HEK293 (cell line): ENCODE measurements around the gene VPS11.
A peak's percentile ranks its signal among the peaks of the same experiment; 100 is the strongest.

ENCODE experiments used
- CTCF ChIA-PET: fragments of 350-600 bp; formaldehyde crosslinking; extraction: SDS; loops from one replicate; lab custom pipeline; 2021; ENCODE audit warnings: antibody characterized with exemption; lab: Yijun Ruan, JAX
- POLR2A ChIA-PET: fragments of 300-600 bp; formaldehyde crosslinking; extraction: SDS; loops from one replicate; lab custom pipeline; 2020; ENCODE audit warnings: antibody characterized with exemption, inconsistent platforms; lab: Yijun Ruan, JAX
- H3K27ac ChIP-seq: fragments of 200-500 bp; sonication (Bioruptor generic); 2 replicates; pipeline ENCODE4 v1.5.1; 2014; ENCODE audit warnings: low read depth, low read length, control low read depth, inconsistent platforms; ENCODE audit errors: extremely low read depth
- H3K36me3 ChIP-seq, 2 experiments: fragments of 200-500 bp in 1 of 2; sonication (Bioruptor generic) in 1 of 2; 1 replicate in 1 of 2; 2 replicates in 1 of 2; pipeline ENCODE4 v1.5.1; 2014 to 2017; ENCODE audit warnings: inconsistent platforms in 2 of 2, low read length in 2 of 2; ENCODE audit not compliant: control insufficient read depth in 2 of 2, insufficient read depth in 1 of 2
- H3K4me1 ChIP-seq: fragments of 200-500 bp; sonication (Bioruptor generic); 2 replicates; pipeline ENCODE4 v1.5.1; 2014; ENCODE audit warnings: mild to moderate bottlenecking, low read length, inconsistent platforms; ENCODE audit not compliant: control insufficient read depth, insufficient read depth
- H3K4me3 ChIP-seq: 2 replicates; pipeline ENCODE4 v1.5.1; 2011; ENCODE audit warnings: low read depth, mild to moderate bottlenecking, control low read depth, low read length, moderate library complexity
- H3K9me3 ChIP-seq: fragments of 200-500 bp; sonication (Bioruptor generic); 2 replicates; pipeline ENCODE4 v1.5.1; 2014; ENCODE audit warnings: low read depth, low read length, inconsistent platforms; ENCODE audit not compliant: control insufficient read depth, insufficient read depth
- BCL11B ChIP-seq: fragments of 450-650 bp; formaldehyde crosslinking; IDR thresholded peaks from 2 replicates; pipeline ENCODE4 v1.5.1; 2016; ENCODE audit warnings: low read depth, missing biosample characterization, missing genetic modification characterization
- MYNN ChIP-seq: fragments of 450-650 bp; formaldehyde crosslinking; IDR thresholded peaks from 2 replicates; pipeline ENCODE4 v1.5.1; 2016; ENCODE audit warnings: missing biosample characterization, missing genetic modification characterization, borderline replicate concordance
- SP2 ChIP-seq: fragments of 450-650 bp; formaldehyde crosslinking; IDR thresholded peaks from 2 replicates; pipeline ENCODE4 v1.5.1; 2016; ENCODE audit warnings: missing biosample characterization, missing genetic modification characterization
- TCF7L2 ChIP-seq: IDR thresholded peaks from 2 replicates; pipeline ENCODE4 v1.6.1; 2011; ENCODE audit warnings: low read depth, mild to moderate bottlenecking, inconsistent platforms, low read length, moderate library complexity, borderline replicate concordance
- ZBTB17 ChIP-seq: fragments of 450-650 bp; formaldehyde crosslinking; IDR thresholded peaks from 2 replicates; pipeline ENCODE4 v1.5.1; 2016; ENCODE audit warnings: missing biosample characterization, missing genetic modification characterization
- ZBTB20 ChIP-seq: fragments of 450-650 bp; formaldehyde crosslinking; IDR thresholded peaks from 2 replicates; pipeline ENCODE4 v1.5.1; 2016; ENCODE audit warnings: missing biosample characterization, missing genetic modification characterization
- ZFP3 ChIP-seq: fragments of 450-650 bp; formaldehyde crosslinking; IDR thresholded peaks from 2 replicates; pipeline ENCODE4 v1.5.1; 2016; ENCODE audit warnings: low read depth, missing biosample characterization, missing genetic modification characterization
- ZFP37 ChIP-seq: fragments of 450-650 bp; formaldehyde crosslinking; IDR thresholded peaks from 2 replicates; pipeline ENCODE4 v1.5.1; 2016; ENCODE audit warnings: missing biosample characterization, missing genetic modification characterization
- ZNF112 ChIP-seq: fragments of 450-650 bp; formaldehyde crosslinking; IDR thresholded peaks from 2 replicates; pipeline ENCODE4 v1.5.0; 2017; ENCODE audit warnings: missing biosample characterization, missing genetic modification characterization
- ZNF2 ChIP-seq: fragments of 450-650 bp; formaldehyde crosslinking; IDR thresholded peaks from 2 replicates; pipeline ENCODE4 v1.5.1; 2016; ENCODE audit warnings: missing biosample characterization, missing genetic modification characterization
- ZNF23 ChIP-seq: fragments of 450-650 bp; formaldehyde crosslinking; IDR thresholded peaks from 2 replicates; pipeline ENCODE4 v1.5.1; 2016; ENCODE audit warnings: missing biosample characterization, missing genetic modification characterization, borderline replicate concordance
- ZNF394 ChIP-seq: fragments of 450-650 bp; formaldehyde crosslinking; IDR thresholded peaks from 2 replicates; pipeline ENCODE4 v1.5.1; 2016; ENCODE audit warnings: missing biosample characterization, missing genetic modification characterization, mild to moderate bottlenecking, moderate library complexity, borderline replicate concordance
- ZNF501 ChIP-seq: fragments of 450-650 bp; formaldehyde crosslinking; IDR thresholded peaks from 2 replicates; pipeline ENCODE4 v1.5.1; 2016; ENCODE audit warnings: missing biosample characterization, missing genetic modification characterization
- ZNF549 ChIP-seq: fragments of 450-650 bp; IDR thresholded peaks from 2 replicates; pipeline ENCODE4 v1.5.1; 2018; ENCODE audit warnings: missing biosample characterization, missing genetic modification characterization, mild to moderate bottlenecking, inconsistent platforms, moderate library complexity
- ZNF585B ChIP-seq: fragments of 450-650 bp; formaldehyde crosslinking; IDR thresholded peaks from 2 replicates; pipeline ENCODE4 v1.5.1; 2016; ENCODE audit warnings: missing biosample characterization, missing genetic modification characterization
- ZNF624 ChIP-seq: fragments of 450-650 bp; formaldehyde crosslinking; IDR thresholded peaks from 2 replicates; pipeline ENCODE4 v1.5.1; 2017; ENCODE audit warnings: missing biosample characterization, missing genetic modification characterization
- ZNF629 ChIP-seq: fragments of 450-650 bp; formaldehyde crosslinking; IDR thresholded peaks from 2 replicates; pipeline ENCODE4 v1.5.1; 2017; ENCODE audit warnings: missing biosample characterization, missing genetic modification characterization
- ZNF658 ChIP-seq: fragments of 450-650 bp; formaldehyde crosslinking; IDR thresholded peaks from 2 replicates; pipeline ENCODE4; 2016; ENCODE audit warnings: missing biosample characterization, missing genetic modification characterization
- ZNF768 ChIP-seq: fragments of 450-650 bp; formaldehyde crosslinking; IDR thresholded peaks from 2 replicates; pipeline ENCODE4 v1.5.1; 2018; ENCODE audit warnings: missing biosample characterization, mild to moderate bottlenecking, missing genetic modification characterization
- TF ChIP-seq, protein P1 (sequence below): fragments of 450-650 bp; formaldehyde crosslinking; IDR thresholded peaks from 2 replicates; pipeline ENCODE4 v1.5.1; 2016; ENCODE audit warnings: missing biosample characterization, missing genetic modification characterization, borderline replicate concordance
- TF ChIP-seq, protein P2 (sequence below): fragments of 450-650 bp; formaldehyde crosslinking; IDR thresholded peaks from 2 replicates; pipeline ENCODE4 v1.5.1; 2017; ENCODE audit warnings: missing biosample characterization, missing genetic modification characterization
- TF ChIP-seq, protein P3 (sequence below): fragments of 450-650 bp; IDR thresholded peaks from 2 replicates; pipeline ENCODE4 v1.5.1; 2018; ENCODE audit warnings: missing biosample characterization, mild to moderate bottlenecking, missing genetic modification characterization
- TF ChIP-seq, protein P4 (sequence below): fragments of 450-650 bp; formaldehyde crosslinking; IDR thresholded peaks from 2 replicates; pipeline ENCODE4 v1.5.1; 2016; ENCODE audit warnings: missing biosample characterization, missing genetic modification characterization
- TF ChIP-seq, protein P5 (sequence below): fragments of 450-650 bp; formaldehyde crosslinking; IDR thresholded peaks from 2 replicates; pipeline ENCODE4 v1.5.1; 2016; ENCODE audit warnings: missing biosample characterization, missing genetic modification characterization

The VPS11 gene

GRCh38 chr11:119095066-119095880 is 27.7 kb downstream of the VPS11 start:
- Histone ChIP-seq H3K4me3 (peak overlapping the region; percentile 98), H3K9me3 (no peaks in the 10 kb centered on the region), H3K27ac (peak overlapping the region; percentile 82), H3K36me3 (peaks cover 0 to 68% of the 10 kb centered on the region in 2 experiments; a peak in 1 of 3 replicates), H3K4me1 (no peaks in the 10 kb centered on the region)
- CTCF ChIA-PET: interaction anchor here (0.7 kb wide), 2 partner anchors 21 to 26 kb away, joined by 3 to 4 read pairs; partner anchors contain the start of gene HINFP
- POLR2A ChIA-PET: interaction anchor here (0.6 to 4.0 kb wide), 30 partner anchors 10 to 276 kb away, joined by 3 to 65 read pairs (median 4); partner anchors contain the start of genes BCL9L, C2CD2L, HINFP and HMBS
- TF ChIP-seq, protein P1, sequence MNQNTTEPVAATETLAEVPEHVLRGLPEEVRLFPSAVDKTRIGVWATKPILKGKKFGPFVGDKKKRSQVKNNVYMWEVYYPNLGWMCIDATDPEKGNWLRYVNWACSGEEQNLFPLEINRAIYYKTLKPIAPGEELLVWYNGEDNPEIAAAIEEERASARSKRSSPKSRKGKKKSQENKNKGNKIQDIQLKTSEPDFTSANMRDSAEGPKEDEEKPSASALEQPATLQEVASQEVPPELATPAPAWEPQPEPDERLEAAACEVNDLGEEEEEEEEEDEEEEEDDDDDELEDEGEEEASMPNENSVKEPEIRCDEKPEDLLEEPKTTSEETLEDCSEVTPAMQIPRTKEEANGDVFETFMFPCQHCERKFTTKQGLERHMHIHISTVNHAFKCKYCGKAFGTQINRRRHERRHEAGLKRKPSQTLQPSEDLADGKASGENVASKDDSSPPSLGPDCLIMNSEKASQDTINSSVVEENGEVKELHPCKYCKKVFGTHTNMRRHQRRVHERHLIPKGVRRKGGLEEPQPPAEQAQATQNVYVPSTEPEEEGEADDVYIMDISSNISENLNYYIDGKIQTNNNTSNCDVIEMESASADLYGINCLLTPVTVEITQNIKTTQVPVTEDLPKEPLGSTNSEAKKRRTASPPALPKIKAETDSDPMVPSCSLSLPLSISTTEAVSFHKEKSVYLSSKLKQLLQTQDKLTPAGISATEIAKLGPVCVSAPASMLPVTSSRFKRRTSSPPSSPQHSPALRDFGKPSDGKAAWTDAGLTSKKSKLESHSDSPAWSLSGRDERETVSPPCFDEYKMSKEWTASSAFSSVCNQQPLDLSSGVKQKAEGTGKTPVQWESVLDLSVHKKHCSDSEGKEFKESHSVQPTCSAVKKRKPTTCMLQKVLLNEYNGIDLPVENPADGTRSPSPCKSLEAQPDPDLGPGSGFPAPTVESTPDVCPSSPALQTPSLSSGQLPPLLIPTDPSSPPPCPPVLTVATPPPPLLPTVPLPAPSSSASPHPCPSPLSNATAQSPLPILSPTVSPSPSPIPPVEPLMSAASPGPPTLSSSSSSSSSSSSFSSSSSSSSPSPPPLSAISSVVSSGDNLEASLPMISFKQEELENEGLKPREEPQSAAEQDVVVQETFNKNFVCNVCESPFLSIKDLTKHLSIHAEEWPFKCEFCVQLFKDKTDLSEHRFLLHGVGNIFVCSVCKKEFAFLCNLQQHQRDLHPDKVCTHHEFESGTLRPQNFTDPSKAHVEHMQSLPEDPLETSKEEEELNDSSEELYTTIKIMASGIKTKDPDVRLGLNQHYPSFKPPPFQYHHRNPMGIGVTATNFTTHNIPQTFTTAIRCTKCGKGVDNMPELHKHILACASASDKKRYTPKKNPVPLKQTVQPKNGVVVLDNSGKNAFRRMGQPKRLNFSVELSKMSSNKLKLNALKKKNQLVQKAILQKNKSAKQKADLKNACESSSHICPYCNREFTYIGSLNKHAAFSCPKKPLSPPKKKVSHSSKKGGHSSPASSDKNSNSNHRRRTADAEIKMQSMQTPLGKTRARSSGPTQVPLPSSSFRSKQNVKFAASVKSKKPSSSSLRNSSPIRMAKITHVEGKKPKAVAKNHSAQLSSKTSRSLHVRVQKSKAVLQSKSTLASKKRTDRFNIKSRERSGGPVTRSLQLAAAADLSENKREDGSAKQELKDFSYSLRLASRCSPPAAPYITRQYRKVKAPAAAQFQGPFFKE: peak; percentile 94; the same call in 1 of the 2 replicates
- peak; percentile 43; the same call in 1 of the 2 replicates for TF ChIP-seq ZNF629 (tag by site-specific recombination)
- TF ChIP-seq ZFP3 (tag by site-specific recombination): no peak
- peak; percentile 96 for TF ChIP-seq ZNF501 (tag by site-specific recombination)
- TF ChIP-seq, protein P2, sequence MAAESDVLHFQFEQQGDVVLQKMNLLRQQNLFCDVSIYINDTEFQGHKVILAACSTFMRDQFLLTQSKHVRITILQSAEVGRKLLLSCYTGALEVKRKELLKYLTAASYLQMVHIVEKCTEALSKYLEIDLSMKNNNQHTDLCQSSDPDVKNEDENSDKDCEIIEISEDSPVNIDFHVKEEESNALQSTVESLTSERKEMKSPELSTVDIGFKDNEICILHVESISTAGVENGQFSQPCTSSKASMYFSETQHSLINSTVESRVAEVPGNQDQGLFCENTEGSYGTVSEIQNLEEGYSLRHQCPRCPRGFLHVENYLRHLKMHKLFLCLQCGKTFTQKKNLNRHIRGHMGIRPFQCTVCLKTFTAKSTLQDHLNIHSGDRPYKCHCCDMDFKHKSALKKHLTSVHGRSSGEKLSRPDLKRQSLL (tag by site-specific recombination): 0 out of 2 replicates have a peak, but pooled peaks have one; percentile 9
- TF ChIP-seq ZFP37 (tag by site-specific recombination): peak; percentile 98
- TF ChIP-seq TCF7L2: no peak
- 0 out of 2 replicates have a peak, but pooled peaks have one; percentile 55 for TF ChIP-seq ZNF624 (tag by site-specific recombination)
- TF ChIP-seq ZBTB20 (tag by site-specific recombination): no peak; the same call in 1 of the 2 replicates
- TF ChIP-seq ZNF549 (tag by site-specific recombination): no peak
- TF ChIP-seq, protein P3, sequence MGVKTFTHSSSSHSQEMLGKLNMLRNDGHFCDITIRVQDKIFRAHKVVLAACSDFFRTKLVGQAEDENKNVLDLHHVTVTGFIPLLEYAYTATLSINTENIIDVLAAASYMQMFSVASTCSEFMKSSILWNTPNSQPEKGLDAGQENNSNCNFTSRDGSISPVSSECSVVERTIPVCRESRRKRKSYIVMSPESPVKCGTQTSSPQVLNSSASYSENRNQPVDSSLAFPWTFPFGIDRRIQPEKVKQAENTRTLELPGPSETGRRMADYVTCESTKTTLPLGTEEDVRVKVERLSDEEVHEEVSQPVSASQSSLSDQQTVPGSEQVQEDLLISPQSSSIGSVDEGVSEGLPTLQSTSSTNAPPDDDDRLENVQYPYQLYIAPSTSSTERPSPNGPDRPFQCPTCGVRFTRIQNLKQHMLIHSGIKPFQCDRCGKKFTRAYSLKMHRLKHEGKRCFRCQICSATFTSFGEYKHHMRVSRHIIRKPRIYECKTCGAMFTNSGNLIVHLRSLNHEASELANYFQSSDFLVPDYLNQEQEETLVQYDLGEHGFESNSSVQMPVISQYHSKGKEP: no peak
- TF ChIP-seq MYNN: no peak
- no peak for TF ChIP-seq BCL11B (tag by site-specific recombination)
- TF ChIP-seq ZNF2: peak; percentile 97; the same call in 1 of the 2 replicates
- TF ChIP-seq, protein P4, sequence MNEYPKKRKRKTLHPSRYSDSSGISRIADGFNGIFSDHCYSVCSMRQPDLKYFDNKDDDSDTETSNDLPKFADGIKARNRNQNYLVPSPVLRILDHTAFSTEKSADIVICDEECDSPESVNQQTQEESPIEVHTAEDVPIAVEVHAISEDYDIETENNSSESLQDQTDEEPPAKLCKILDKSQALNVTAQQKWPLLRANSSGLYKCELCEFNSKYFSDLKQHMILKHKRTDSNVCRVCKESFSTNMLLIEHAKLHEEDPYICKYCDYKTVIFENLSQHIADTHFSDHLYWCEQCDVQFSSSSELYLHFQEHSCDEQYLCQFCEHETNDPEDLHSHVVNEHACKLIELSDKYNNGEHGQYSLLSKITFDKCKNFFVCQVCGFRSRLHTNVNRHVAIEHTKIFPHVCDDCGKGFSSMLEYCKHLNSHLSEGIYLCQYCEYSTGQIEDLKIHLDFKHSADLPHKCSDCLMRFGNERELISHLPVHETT (tag by site-specific recombination): 0 out of 2 replicates have a peak, but pooled peaks have one; percentile 16
- TF ChIP-seq ZNF394 (tag by site-specific recombination): peak; percentile 81
- TF ChIP-seq ZNF658 (tag by site-specific recombination): no peak
- TF ChIP-seq ZNF585B (tag by site-specific recombination): no peak
- TF ChIP-seq, protein P5, sequence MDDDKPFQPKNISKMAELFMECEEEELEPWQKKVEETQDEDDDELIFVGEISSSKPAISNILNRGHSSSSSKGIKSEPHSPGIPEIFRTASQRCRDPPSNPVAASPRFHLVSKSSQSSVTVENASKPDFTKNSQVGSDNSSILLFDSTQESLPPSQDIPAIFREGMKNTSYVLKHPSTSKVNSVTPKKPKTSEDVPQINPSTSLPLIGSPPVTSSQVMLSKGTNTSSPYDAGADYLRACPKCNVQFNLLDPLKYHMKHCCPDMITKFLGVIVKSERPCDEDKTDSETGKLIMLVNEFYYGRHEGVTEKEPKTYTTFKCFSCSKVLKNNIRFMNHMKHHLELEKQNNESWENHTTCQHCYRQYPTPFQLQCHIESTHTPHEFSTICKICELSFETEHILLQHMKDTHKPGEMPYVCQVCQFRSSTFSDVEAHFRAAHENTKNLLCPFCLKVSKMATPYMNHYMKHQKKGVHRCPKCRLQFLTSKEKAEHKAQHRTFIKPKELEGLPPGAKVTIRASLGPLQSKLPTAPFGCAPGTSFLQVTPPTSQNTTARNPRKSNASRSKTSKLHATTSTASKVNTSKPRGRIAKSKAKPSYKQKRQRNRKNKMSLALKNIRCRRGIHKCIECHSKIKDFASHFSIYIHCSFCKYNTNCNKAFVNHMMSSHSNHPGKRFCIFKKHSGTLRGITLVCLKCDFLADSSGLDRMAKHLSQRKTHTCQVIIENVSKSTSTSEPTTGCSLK: no peak
- peak; percentile 54 for TF ChIP-seq ZBTB17 (tag by site-specific recombination)
- TF ChIP-seq ZNF112 (tag by site-specific recombination): no peak
- TF ChIP-seq ZNF768: peak; percentile 29; the same call in 1 of the 2 replicates
- peak; percentile 96 for TF ChIP-seq SP2
- TF ChIP-seq ZNF23: no peak
